NCI-H2107 treated with DMSO at 0.1 percent for 48 hours (cell line): Measurements from ENCODE around the gene FMNL2.

Experiments
- DNase-seq: peaks from one replicate; lab custom pipeline; 2025; ENCODE audit not compliant: unreplicated experiment; lab: John Stamatoyannopoulos, UW

FMNL2 gene

DNA sequence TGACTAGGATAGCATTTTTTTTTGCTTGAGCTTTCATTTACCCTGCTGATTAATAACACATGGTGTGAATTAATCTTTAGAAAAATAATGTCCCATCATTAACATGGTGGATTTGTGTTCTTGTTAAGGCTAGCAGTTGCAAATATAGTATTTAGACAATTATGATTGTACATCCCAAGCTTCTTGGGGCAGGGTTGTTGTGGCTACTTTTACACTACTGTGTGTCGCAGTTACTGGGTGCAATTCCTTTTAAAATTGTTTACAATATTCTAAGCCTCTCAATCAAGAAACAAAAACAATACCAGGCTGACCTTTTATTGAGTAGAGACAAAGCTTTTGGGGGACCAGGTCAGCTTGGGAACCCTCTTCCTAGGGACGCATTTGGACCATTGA is 2.5 kb downstream of the FMNL2 start:
- DNase-seq = no peak

DNA sequence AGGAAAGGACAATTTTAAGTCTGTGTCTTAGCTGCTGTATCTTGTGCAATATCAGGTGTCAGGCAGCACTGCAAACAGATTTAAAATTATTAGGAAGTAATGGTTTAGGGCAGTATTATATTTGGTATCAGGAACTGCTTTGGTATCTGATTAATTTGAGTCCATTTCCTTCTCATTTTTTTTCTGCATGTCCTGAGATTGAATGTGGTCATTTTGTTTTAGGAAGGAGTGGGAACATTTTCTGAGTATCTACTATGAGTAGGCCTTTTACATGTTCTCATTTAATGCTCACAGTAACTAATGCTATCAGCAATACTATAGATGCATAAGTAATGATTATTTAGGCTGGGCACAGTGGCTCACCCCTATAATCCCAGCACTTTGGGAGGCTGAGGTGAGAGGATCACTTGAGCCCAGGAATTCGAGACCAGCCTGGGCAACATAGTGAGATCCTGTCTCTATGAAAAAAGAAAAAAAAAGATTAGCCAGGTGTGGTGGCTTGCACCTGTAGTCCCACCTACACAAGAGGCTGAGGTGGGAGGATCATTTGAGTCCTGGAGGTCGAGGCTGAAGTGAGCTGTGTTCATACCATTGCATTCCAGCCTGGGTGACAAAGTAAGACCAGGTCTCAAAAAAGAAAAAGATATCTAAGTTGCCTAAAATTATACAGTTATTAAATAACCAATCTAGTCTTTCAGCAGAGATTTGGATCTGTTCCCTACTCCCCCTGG is 4.7 kb downstream of the FMNL2 start:
- DNase-seq = no peak

DNA sequence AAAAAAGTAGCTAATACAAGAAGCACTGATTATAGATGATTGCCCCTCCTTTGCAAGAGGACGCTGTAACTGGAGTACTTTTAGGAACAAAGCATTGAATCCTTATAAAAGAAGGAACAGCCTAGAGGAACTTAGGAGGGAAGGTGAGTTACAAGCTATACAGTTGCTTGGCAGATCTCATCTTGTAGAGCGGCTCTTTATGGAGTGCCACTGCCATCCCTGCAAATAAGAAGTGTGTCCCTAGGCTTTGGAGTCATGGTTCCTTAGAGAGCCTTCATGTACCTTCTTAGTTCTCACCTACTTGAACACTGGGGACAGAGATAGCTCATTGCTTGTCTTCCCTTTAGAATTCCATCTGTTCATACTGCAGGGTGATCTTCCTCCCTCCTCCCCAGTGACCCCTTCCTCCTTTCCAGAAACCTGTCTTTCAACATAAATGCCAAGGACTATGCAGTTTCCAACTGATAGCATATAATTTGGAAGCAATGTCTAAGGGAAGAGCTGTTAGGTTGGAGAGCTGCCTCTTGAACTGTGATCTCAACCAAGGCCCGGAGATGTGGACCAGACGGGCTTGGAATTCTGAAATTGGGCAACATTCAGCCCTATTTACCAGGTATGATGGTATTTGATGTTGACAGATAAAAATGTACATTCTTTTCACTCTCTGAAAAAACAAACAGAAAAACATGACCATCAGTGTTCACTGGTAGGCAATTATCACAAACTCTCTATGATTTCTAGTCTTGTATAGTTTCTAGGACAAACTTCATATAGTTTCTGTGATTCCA is 7.5 kb downstream of the FMNL2 start:
- DNase-seq = no peak

DNA sequence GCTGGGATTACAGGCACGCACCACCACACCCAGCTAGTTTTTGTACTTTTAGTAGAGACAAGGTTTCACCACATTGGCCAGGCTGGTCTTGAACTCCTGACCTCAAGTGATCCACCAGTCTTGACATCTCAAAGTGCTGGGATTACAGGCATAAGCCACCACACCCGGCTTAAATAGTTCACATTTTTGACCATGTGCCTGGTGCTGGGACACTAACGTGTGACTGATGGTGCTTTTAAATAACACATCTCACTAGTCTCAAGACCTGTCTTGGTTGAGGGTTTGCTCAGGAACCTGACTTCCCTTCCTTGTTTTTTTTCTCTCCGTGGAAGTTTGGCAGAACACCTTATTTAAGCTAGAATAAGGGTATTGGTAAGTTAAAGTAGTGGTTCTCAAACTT is 8.5 kb downstream of the FMNL2 start:
- DNase-seq = no peak

DNA sequence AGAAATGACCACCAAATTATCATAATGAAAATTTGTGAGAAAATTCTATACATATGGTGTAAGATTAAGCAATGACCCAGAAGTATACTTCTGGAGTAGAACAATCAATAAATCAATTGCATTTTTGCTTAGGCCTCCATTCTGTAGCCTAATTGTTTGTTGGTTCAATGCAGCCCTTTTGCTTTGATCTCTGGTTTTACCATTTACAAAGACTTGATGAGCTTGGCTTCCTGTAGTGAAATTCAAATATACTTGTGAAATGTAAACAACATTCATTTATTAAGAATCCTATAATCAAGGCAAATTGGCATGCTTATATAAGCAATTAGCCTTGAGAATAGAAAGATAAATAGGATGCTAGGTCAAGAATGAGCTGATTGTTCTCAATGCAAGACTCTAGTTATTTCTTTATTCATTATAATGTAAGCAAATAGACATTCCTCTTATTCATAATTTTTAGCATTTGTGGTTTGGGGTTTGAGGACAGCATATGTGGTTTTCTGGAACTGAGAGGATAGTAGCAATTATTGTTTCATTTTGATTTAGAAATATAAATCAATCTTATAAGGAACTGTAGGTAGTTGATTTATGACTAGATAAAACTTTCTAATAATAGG is 9.7 kb downstream of the FMNL2 start:
- no peak for DNase-seq

DNA sequence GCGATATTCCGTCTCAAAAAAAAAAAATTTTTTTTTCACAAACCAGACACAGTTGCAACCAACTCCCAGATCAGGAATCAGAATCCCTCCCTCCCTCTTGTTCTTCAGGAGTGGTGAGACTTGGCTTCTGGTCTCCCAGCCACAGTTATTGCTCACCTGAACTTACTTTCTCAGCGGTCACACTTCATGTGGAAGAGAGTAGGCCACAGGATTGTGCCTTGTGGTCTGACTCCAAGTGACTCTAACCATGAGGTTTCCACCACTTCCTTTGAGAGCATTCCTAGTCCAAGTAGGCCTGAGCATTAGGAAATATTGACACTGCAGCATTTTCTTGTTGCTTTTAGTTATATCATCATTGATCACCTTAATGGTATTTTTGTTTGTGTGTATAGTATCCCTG is 12.1 kb downstream of the FMNL2 start:
- no peak for DNase-seq

DNA sequence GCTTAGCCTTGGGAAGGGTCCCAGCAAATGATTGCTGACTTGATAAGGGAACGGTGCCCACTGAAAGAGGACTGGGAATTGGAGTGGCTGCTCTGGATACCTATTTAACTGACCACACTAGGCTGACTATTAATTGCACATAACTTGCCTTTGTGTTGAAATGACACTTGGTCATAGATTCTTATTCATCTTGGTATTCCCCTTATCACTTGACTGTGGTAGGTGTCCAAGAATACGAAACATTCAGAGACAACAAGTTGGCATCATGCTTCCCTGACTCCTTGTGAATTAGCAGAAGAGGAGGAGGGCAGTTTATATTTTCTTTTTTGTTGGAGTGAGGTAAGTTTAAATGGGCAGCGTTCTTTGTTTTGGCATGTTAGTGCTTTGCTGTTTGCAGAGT is 13.4 kb downstream of the FMNL2 start:
- DNase-seq = no peak

DNA sequence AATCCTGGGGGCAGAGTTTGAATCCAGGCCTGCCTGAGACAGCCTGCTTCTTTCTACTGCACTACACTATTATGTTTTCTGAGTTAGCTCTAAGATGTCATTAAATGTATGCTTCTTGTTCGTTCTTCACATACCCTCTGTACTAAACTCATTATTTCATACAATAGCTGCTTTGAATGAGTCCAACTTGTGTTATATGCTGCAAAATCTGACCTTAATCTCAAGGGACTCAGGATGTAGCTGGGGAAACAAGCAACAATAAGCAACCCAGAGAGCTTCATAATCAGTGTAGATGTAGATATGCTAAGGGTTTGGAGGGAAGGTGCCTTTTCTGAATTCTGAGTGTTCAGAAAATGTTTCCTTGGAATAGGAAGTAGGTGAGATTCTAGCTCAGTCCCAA is 14.4 kb downstream of the FMNL2 start:
- no peak for DNase-seq

DNA sequence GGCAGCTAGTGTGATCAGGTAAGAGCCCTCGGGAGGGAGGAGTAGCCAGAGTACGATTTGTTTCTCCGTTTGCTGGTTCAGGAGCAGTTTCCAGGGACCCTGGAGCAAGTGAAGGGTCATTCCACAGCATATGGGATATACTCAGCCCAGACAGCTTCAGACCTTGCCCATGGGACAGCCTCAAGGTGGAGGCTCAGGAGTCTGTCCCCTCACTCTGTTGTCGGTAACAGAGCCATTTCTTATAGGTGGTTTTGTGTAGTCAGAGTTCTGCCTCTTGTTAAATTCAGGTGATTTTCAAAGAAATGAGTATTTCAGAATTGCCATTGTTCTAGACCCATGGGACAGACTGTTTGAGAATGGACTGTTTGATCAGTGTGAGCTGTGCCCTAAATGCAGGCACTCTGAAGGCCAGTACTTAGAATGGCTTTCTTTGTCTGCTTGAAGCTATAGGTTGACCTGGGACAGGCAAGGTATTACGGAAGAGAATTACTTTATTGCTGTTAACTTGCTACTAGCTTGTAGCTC is 15.2 kb downstream of the FMNL2 start:
- no peak for DNase-seq

DNA sequence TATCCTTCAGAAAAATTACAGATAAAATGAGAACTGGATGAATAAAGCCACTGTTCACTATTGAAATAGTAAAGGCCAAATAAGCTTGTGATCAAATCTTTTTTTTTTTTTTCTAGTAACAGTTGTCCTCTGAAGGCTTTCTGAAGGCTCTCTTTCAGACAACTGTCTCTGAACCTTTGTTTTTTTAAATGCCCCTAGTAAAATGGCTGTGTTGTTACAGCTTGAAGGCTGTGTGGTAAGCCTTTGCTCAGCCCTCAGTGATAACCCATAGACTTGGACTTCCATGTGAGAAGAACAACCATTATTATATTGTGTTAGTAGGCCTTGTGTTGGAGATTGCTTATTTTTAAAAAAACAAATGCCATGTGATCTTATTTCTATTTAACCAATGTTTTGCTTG is 17.6 kb downstream of the FMNL2 start:
- DNase-seq = no peak

DNA sequence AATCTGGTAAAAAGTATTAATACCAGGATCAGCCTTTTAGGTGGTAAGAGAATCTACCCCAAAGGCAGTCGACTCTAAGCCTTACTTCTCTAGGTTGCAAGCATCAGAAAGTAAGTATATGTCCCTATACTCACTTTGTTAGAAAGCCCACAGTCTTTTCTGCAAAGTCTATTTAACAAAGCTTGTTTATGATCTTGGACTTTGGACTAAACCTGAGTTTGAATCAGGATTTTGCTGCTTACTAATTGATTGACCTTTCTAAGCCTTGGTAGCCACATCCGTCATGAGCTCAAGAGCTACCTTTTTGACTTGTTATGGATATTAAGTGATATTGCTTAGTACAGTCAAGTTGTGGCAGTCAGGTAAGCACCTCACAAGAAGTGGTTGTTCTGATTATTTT is 18.4 kb downstream of the FMNL2 start:
- no peak for DNase-seq

DNA sequence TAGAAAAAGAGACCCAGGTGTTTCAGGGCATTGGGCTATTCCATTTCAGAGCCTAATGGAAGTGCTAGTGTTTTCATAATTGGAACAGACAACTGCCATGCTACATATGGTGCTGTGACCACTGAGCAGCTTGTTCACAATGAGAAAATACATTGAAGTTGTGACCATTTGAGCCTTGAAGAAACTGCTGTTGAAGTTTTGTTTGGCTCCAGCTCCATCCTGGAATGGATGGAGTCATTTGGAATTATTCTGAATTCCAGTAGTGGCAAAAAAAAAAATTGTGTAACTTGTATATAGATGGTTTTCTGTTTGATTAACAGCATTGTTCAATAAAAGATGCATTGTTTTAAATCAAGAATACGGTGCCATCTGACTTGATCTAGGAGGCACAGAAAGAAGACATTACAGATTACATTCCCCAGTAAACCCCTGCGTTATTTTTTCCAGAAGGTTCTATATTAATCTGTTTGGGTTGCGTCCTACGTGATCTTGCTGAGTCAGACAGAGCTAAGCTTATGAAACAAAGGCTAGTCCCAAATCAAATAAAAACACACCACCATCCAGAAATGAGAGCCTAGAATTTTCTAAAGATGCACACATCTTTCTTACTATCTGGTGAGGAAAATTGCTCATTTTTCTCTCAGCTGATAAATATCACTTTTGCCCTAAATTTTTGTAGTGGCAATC is 19.2 kb downstream of the FMNL2 start:
- no peak for DNase-seq

DNA sequence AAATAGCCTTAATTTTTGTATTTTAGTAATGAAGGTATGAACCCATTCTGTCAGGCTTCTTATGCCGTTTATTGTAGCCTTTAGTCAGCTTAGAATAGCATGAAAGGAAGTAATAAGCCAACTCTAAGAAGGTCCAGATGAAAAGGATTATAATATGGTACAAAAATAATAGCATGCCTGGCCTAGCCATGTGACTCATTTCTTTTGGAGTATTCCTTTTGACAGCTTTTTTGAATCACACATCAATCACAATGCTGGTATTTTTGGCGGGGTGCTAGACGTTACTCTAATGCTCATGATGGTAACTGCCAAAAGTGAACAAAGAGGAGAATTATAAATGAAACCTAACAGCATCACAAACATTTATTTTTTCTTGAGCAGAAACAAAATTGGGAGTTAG is 19.9 kb downstream of the FMNL2 start:
- no peak for DNase-seq

DNA sequence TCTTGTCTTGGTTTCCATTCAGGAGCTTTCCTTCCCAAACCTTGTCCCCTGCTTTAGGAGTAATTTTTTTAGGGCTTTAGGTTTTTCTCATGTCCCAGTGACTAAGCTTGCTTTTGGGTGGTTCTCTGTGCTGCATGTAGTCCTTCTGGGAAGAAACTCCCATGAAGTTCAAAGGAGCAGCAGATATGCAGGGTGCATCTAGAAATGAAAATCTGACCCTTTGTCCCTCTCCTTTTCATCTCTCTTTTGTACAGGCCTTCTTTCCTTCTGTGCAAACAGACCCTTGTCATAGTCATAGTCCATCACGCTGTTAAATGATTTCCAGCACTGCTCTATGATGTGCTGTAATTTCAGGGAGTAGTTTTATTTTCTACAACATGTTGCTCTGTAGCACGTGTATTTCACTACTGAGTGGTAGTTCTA is 20.4 kb downstream of the FMNL2 start:
- DNase-seq = no peak

DNA sequence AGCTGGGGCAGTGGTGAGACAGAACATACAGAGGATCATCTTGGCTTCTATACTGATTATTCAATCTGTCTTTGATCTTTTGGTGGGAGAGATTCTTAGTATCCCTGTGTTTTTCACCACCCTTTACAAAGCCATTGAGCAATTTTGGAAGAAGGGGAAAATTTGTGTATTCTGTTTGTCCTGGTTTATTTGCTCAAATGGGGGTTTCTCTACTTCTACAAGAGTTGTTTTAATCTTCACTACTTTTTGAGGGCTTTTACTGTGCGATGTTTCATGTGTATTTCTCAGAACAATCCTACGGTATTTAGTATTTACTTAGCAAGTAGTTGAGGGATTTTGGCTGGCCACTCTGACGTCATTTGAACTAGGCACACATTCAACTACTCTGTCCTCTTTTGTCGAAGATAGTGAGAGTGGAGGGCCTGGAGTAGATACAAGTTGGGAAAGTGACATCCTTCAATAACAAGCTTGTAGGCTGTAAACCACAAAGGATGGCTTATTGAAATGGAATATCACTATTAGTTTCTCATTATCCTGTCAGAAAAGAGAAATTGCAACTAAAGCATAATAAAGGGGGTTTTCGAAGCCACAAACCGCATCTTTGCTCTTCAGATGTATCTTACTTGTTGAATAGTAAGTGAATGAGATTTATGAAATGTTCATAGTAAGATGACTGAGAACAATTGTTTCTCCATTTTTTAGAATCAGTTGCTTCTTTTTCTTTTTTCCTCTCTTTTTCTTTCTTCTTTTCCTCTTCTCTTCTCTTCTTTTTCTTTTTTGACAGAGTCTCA is 24.8 kb downstream of the FMNL2 start:
- DNase-seq = no peak

DNA sequence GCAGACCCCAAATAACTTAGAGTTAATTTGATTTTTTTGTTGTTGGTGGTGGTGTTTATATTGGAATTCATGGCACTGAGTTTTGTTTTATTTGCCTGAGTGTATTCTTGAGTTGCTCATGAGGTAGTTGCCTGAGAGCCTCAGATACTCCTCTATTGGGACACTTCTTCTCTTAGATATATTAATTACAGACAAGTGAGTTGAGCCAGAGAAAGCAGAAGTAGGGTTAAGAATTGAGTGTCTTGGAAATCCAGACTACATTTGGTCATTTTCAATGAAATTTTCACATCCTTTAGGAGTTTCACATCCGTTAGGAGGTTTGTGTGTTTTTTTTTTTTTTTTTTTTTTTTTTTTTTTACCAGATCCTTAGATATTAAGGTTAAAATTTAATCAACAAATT is 29.0 kb downstream of the FMNL2 start:
- DNase-seq = no peak

DNA sequence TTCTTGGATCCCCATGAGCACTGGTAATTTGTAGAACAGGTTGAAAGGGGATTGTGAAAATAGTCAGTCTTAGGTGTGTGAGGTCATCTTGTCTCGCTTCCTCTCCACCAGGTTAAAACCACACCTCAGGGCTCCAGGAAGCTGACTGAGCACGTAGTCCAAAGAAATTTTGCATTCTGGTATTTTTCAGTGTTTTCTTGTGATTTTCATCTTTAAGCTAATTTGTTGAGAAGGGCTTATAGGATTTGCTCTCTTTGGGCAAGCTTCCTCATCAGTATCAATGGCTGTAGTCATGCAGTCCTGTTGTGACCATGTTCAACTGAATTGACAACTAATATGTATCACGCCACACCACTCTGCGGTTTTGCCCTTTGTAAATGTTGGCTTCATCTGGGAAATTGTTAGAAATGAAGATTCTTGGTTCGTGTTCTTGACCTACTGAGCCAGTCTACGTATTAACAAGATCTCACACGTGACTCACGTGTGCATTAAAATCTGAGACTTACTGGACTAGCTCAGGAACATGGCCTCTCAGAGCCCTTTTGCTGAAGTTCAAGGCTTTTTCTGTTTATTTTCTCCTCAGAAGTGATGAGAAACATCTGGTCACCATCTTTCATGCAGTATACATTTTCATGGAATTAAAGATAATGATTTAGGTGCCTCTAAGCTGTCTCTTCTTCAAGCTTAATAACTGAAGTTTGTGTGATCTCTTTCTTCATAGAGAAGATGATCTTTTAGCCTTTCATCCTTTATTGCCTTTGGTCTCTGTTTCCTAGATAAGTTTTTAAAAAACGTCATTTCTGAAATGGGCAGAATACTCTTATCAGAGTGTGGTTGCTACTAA is 32.8 kb downstream of the FMNL2 start:
- DNase-seq = no peak

DNA sequence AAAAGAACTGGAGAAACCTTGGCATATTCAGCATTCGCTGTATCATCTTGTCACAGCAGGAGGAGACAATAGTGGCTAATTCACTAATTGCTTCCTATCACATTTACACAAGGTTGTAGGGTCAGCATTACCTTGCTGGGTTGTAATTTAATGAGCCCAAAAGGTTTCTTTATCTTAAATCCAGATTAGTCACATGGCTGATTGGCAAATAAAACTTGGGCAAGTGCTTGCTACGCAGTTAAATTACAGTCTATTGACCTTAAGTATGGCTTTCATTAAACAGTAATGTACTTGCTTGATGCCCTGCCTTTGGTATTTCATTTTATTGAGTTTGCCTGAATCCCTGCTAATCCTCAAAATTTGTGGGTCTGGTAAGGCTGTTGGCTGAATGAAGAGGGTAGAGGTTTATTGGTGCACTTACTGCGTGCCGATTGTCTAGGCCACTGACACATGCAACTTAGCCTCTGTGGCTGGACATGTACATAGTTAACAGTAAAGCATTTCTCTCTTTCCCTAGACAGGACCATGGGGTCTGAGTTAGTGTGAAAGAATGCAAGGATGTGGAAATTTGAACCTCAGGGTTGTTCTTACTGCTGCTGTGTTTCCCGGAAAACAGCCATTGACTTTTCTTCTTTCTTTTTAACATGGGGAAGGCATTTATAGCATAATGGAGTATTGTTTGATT is 34.3 kb downstream of the FMNL2 start:
- no peak for DNase-seq

DNA sequence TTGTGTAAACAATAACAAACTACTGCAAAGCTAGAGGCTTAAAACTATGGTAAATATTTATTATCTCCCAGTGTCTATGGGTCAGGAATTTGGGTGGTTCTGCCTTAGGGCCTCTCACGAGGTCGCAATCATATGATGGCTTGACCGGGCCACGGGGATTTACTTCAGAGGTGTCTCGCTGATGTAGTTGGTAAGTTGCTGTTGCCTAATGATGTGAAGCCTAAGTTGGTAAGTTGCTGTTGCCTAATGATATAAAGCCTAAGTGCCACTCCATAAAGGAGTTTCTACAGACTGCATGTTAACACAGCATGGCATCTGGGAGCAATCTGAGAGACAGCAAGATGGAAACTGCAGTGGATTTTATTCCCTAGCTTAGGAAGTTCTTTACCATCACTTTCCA is 35.8 kb downstream of the FMNL2 start:
- no peak for DNase-seq
